ENCODE data around the gene FAF1. TPM values are rescaled to one million over a fixed set of nuclear protein-coding genes. Genes with fewer than 3 reads are reported as not detected.

FAF1 gene
- total RNA-seq, 4 donors from 2014 or later = 25.1 to 55.7 (median 38.8) TPM

DNA sequence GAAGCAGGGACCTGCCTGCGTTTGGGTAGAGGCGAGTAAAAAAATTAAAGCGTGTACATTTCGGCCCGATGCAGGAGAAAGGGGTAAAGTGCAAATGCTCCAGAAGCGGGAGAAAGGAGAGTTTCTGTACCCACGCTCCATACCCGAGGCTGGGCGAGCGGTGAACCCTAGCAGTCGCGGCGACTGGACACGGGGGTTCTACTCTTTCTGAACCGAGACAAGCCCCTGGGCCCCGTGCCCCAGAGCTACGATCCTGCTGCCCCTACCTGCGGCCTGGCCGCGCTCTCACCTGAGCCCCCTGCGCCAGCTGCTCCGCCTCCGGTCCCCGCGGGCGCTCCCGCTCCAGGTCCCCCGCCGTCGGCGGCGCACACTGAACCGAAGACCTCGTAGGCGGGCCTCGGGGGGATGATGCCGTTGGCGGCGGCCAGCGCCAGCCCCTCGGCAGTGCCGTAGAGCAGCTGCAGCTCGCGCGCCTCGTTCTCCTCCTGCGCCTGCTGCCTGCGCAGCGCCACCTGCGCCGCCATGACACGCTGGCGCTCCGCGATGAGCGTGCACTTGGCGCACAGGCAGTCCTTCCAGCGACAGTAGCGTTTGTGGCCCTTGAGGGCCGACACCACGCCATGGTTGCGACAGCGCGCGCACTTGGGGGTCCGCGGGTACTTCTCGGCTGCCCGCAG lies 539.2 kb downstream of the FAF1 start:
- no peak for DNase-seq (ENCODE audit: low spot score in 2 of 2)
- TF ChIP-seq EP300 (IDR thresholded peaks at IDR 0.05) (no peak), POLR2A (IDR thresholded peaks at IDR 0.05) (no peak)
- TF ChIP-seq, protein P1, sequence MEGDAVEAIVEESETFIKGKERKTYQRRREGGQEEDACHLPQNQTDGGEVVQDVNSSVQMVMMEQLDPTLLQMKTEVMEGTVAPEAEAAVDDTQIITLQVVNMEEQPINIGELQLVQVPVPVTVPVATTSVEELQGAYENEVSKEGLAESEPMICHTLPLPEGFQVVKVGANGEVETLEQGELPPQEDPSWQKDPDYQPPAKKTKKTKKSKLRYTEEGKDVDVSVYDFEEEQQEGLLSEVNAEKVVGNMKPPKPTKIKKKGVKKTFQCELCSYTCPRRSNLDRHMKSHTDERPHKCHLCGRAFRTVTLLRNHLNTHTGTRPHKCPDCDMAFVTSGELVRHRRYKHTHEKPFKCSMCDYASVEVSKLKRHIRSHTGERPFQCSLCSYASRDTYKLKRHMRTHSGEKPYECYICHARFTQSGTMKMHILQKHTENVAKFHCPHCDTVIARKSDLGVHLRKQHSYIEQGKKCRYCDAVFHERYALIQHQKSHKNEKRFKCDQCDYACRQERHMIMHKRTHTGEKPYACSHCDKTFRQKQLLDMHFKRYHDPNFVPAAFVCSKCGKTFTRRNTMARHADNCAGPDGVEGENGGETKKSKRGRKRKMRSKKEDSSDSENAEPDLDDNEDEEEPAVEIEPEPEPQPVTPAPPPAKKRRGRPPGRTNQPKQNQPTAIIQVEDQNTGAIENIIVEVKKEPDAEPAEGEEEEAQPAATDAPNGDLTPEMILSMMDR (IDR thresholded peaks at IDR 0.05) = no peak
- Histone ChIP-seq H3K4me1 (peaks cover 0 to 99% (median 49%) of the 10 kb centered on the region in 4 donors), H3K9me3 (no peaks in the 10 kb centered on the region), H3K4me3 (peak overlapping the region in 1 of 4 donors; percentile 1), H3K27me3 (peaks cover 18 to 97% of the 10 kb centered on the region in 2 donors), H3K27ac (no peak overlapping the region), H3K36me3 (no peaks in the 10 kb centered on the region)
- 3 to 4% methylated on average over 31 to 46 of the region's 69 CpGs for WGBS, 2 donors

DNA sequence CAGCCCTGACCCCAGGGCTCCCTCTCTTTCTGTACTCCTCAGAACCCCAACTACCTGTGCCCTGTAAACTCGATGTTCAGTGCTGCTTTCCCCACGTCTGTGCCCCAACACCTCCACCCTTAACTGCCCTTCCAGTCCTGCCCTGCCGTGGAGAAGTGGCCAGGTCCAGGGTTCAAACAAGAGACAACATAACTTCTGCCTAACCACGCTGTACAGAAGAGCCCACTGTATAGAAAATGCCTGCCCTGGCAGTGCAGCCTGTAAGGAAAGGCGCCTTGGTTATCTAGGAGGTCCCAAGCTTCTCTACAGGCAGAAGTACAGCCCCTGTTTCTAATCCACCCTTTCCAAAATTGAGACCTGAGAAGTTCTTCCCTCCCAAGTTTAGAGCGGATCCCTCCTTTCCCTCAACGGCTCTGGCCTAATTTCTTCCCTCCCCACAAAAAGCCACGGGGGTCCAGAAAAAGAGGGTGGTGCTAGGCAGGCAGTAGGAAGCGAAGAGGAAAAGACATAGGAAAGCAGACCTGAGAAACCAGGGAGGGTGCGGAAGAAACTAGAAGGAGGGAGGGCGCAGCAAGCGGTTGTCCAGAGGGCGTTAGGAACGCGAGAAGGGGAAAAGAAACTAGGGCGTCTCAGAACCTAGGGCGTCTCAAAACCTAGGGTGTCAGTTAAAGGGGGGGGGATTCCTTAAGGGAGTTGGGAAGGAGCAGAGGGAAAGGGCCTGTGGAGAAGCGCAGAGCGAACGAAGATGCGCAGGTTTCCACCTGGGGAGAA lies 540.0 kb downstream of the FAF1 start:
- H3K27ac ChIP-seq = no peak overlapping the region
- H3K4me1 ChIP-seq = peaks cover 0 to 99% (median 44%) of the 10 kb centered on the region in 4 donors
- H3K27me3 ChIP-seq = peaks cover 12 to 97% of the 10 kb centered on the region in 2 donors
- no peaks in the 10 kb centered on the region for H3K36me3 ChIP-seq
- TF ChIP-seq EP300 (IDR thresholded peaks at IDR 0.05) (no peak), POLR2A (IDR thresholded peaks at IDR 0.05) (no peak)
- TF ChIP-seq, protein P1 (IDR thresholded peaks at IDR 0.05) = no peak
- H3K4me3 ChIP-seq = no peak overlapping the region
- no peaks in the 10 kb centered on the region for H3K9me3 ChIP-seq
- DNase-seq (ENCODE audit: low spot score in 2 of 2) = no peak
- 13 to 16% methylated on average over 21 of the region's 21 CpGs for WGBS, 2 donors

DNA sequence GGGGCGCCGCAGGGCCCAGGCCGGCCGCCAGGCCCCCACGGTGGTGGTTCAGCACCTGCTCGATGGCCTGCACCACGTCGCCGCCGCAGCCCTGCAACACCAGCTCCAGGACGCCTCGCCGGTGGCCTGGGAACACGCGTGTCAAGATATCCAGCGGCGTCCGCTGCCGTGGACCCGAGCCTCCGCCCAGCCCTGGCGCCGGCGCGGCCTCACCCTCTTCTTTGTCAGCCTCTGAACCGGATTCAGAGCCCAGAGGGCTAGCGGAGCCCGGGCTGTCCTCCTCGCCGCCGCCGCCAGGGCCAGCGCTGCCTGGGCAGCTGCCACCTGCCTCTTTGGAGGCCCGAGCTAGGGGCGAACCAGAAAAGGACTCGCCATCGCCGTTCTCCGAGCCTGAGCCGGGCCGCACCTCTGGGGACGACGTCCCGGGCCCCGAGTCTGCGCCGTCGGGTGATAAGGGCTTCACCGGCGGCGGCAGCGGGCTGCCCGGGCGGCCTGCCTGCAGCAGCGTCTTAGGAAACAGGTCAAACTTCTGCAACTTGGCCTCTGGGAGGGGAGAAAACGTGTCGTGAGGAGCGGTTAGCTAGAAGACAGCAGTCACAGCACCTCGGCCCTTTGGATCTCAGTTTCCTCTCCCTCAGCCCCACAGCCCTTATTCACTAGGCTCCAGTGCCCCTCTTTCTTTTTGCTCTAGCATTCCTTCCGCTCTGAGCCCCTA lies 540.7 kb downstream of the FAF1 start:
- DNase-seq (ENCODE audit: low spot score in 2 of 2) = no peak
- H3K9me3 ChIP-seq = no peaks in the 10 kb centered on the region
- peaks cover 11 to 97% of the 10 kb centered on the region in 2 donors for H3K27me3 ChIP-seq
- no peaks in the 10 kb centered on the region for H3K36me3 ChIP-seq
- 4% methylated on average over 7 to 54 of the region's 60 CpGs for WGBS, 2 donors
- peak overlapping the region in 1 of 4 donors; percentile 45 for H3K4me3 ChIP-seq
- TF ChIP-seq, protein P1 (IDR thresholded peaks at IDR 0.05) = no peak
- TF ChIP-seq POLR2A (IDR thresholded peaks at IDR 0.05) (no peak), EP300 (IDR thresholded peaks at IDR 0.05) (no peak)
- H3K27ac ChIP-seq = no peak overlapping the region
- H3K4me1 ChIP-seq = peaks cover 0 to 93% (median 38%) of the 10 kb centered on the region in 4 donors

DNA sequence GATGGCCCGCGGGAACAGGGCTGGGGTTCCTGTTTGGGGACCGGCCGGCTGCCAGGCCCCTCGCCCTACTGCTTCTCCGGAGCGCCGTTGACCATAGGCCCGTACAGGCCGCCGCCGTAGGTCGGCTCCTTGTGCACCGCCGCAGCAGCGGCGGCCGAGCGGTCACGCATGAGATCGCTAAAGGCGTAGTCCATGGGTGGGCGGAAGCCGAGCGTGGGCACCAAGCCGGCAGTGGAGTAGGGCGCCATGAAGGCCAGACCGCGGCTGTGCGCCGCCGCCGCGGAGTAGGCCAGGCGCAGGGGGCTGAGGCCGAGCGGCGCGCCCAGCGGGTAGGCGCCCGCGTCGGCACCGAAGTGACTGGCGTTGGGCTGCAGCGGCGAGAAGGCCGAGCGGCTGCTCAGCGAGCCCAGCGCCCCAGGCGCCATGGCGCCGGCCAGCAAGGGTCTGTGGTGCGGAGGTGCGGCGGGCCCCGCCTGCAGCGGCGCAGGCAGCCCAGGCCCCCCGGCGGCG lies 541.4 kb downstream of the FAF1 start:
- no peak for DNase-seq (ENCODE audit: low spot score in 2 of 2)
- peaks cover 0 to 86% (median 34%) of the 10 kb centered on the region in 4 donors for H3K4me1 ChIP-seq
- H3K27ac ChIP-seq = no peak overlapping the region
- TF ChIP-seq, protein P1 (IDR thresholded peaks at IDR 0.05) = no peak
- TF ChIP-seq EP300 (IDR thresholded peaks at IDR 0.05) = no peak
- TF ChIP-seq POLR2A (IDR thresholded peaks at IDR 0.05) = no peak
- peaks cover 11 to 97% of the 10 kb centered on the region in 2 donors for H3K27me3 ChIP-seq
- WGBS, 2 donors = 0 to 1% methylated on average over 32 to 34 of the region's 64 CpGs
- H3K4me3 ChIP-seq = peak overlapping the region in 3 of 4 donors; percentile 7 to 45 (median 27)
- peaks cover 0 to 5% (median 0%) of the 10 kb centered on the region in 4 donors for H3K9me3 ChIP-seq
- no peaks in the 10 kb centered on the region for H3K36me3 ChIP-seq

Data from tibial nerve (tissue), 4 donors.